K562 (cell line): ENCODE data around the gene SLC2A4. TPM values are rescaled to one million over a fixed set of nuclear protein-coding genes. Genes with fewer than 3 reads are reported as not detected.

ENCODE experiments used
- ATF1 ChIP-seq, 2 experiments: fragments of 450-650 bp in 1 of 2; IDR thresholded peaks; 2 replicates each; pipeline ENCODE4 v1.6.1; 2016; ENCODE audit warnings: missing compliant biosample characterization in 1 of 2, missing genetic modification characterization in 1 of 2
- CREB5 ChIP-seq: fragments of 250-450 bp; sonication (Bioruptor Pico); IDR thresholded peaks from 2 replicates; pipeline ENCODE4 v1.5.0; 2020; ENCODE audit warnings: mild to moderate bottlenecking
- DEAF1 ChIP-seq: fragments of 450-650 bp; formaldehyde crosslinking; IDR thresholded peaks from 2 replicates; pipeline ENCODE4 v1.4.0; 2020; ENCODE audit warnings: mild to moderate bottlenecking, moderate library complexity
- ETS1 ChIP-seq: conservative IDR thresholded peaks from 2 replicates; pipeline ENCODE4 v1.6.1; 2011; ENCODE audit warnings: low read depth, mild to moderate bottlenecking, low read length; ENCODE audit not compliant: control insufficient read depth
- FOSL1 ChIP-seq: fragments of 200-800 bp; sonication (Bioruptor generic); conservative IDR thresholded peaks from 2 replicates; pipeline ENCODE4 v1.6.1; 2016; ENCODE audit warnings: missing genetic modification characterization, missing compliant biosample characterization
- FOXK1 ChIP-seq: sonication (generic); formaldehyde crosslinking; IDR thresholded peaks from 2 replicates; pipeline ENCODE4 v1.8.0; 2022; ENCODE audit warnings: missing genetic modification reagents, mild to moderate bottlenecking, borderline replicate concordance
- GTF2A2 ChIP-seq: IDR thresholded peaks from 2 replicates; pipeline ENCODE4 v1.6.1; 2016; ENCODE audit warnings: mild to moderate bottlenecking, missing genetic modification characterization, missing compliant biosample characterization
- MBD2 ChIP-seq: sonication (generic); IDR thresholded peaks from 2 replicates; pipeline ENCODE4 v1.6.1; 2016; ENCODE audit warnings: low read depth, borderline replicate concordance
- MYNN ChIP-seq, 2 experiments: sonication (generic); formaldehyde crosslinking in 1 of 2; IDR thresholded peaks; 2 replicates each; pipeline versions ENCODE4 v1.5.0 to v1.6.1; 2016 to 2020; ENCODE audit warnings: antibody characterized with exemption in 1 of 2, missing genetic modification reagents in 1 of 2
- NFE2 ChIP-seq: IDR thresholded peaks from 2 replicates; pipeline ENCODE4 v1.6.1; 2014; ENCODE audit warnings: antibody characterized with exemption, low read depth
- POLR3G ChIP-seq: IDR thresholded peaks from 2 replicates; pipeline ENCODE4 v1.6.1; 2011; ENCODE audit not compliant: insufficient read length, insufficient replicate concordance; ENCODE audit errors: extremely low read depth
- RBFOX2 ChIP-seq: fragments of 200-400 bp; formaldehyde crosslinking; IDR thresholded peaks from 2 replicates; pipeline ENCODE4 v1.6.1; 2017; ENCODE audit warnings: low read depth, mild to moderate bottlenecking, low read length, moderate library complexity
- RBM17 ChIP-seq: fragments of 200-400 bp; formaldehyde crosslinking; IDR thresholded peaks from 2 replicates; pipeline ENCODE4 v1.6.1; 2017; ENCODE audit warnings: low read depth, mild to moderate bottlenecking, low read length, borderline replicate concordance
- RBM39 ChIP-seq: fragments of 200-400 bp; formaldehyde crosslinking; optimal IDR thresholded peaks from 2 replicates; pipeline ENCODE3; 2018; ENCODE audit warnings: low read depth, low read length
- RHOXF2B ChIP-seq: fragments of 250-450 bp; sonication (Bioruptor Pico); conservative IDR thresholded peaks from 2 replicates; pipeline ENCODE4 v1.5.1; 2021
- SAP30 ChIP-seq: fragments of 200-600 bp; sonication (generic); IDR thresholded peaks from 2 replicates; pipeline ENCODE4 v1.6.1; 2012; ENCODE audit warnings: borderline replicate concordance, low read depth, mild to moderate bottlenecking, moderate library complexity, low read length, control low read depth, inconsistent platforms; ENCODE audit not compliant: insufficient read depth, poor library complexity, severe bottlenecking
- SETDB1 ChIP-seq: IDR thresholded peaks from one replicate; pipeline ENCODE4 v1.6.1; 2012; ENCODE audit warnings: low read length, control low read depth, inconsistent platforms
- SMAD3 ChIP-seq: fragments of 450-650 bp; formaldehyde crosslinking; conservative IDR thresholded peaks from 2 replicates; pipeline ENCODE4 v1.4.0; 2020; ENCODE audit warnings: mild to moderate bottlenecking
- ZC3H8 ChIP-seq: fragments of 450-650 bp; IDR thresholded peaks from 2 replicates; pipeline ENCODE4 v1.6.1; 2017
- ZNF232 ChIP-seq: sonication (generic); formaldehyde crosslinking; IDR thresholded peaks from 2 replicates; pipeline ENCODE4 v1.8.0; 2022; ENCODE audit warnings: mild to moderate bottlenecking, missing genetic modification reagents
- ZNF24 ChIP-seq: fragments of 450-650 bp; IDR thresholded peaks from 2 replicates; pipeline ENCODE4 v1.6.1; 2016
- ZNF583 ChIP-seq: fragments of 250-450 bp; sonication (Bioruptor Pico); IDR thresholded peaks from 2 replicates; pipeline ENCODE4 v1.4.0; 2020
- ZNF589 ChIP-seq: fragments of 200-800 bp; sonication (Bioruptor generic); IDR thresholded peaks from 2 replicates; pipeline ENCODE4 v1.6.1; 2016; ENCODE audit warnings: low read depth, missing genetic modification characterization, missing compliant biosample characterization
- ZNF644 ChIP-seq: fragments of 200-800 bp; sonication (Bioruptor generic); IDR thresholded peaks from 2 replicates; pipeline ENCODE4 v1.6.1; 2016; ENCODE audit warnings: low read depth, missing genetic modification characterization, missing compliant biosample characterization
- polyA plus RNA-seq, 8 experiments: library from polyadenylated mRNA; depleted of rRNA in 4 of 8; stranded (reverse) in 5 of 8; unstranded in 3 of 8; fragments of >200 nt; fragmentation: Nextera tagmentation in 2 of 8; fragmentation: Illumina TruSeq in 1 of 8; extraction: Ambion mirVana in 2 of 8; extraction: Trizol in 1 of 8; gene quantifications; 2 replicates each; pipeline versions ENCODE4 v1.2.1 to v1.2.3, GENCODE V29; 2011 to 2014; ENCODE audit warnings: inconsistent platforms in 1 of 8, missing spikeins in 1 of 8
- total RNA-seq, 7 experiments: library from RNA; depleted of rRNA in 6 of 7; stranded (reverse); fragments of >200 nt in 6 of 7; fragmentation: Illumina TruSeq in 2 of 7; extraction: Trizol in 2 of 7; gene quantifications; 2 replicates each; pipeline versions ENCODE4 v1.2.1 to v1.2.3, GENCODE V29; 2011 to 2021; ENCODE audit warnings: low replicate concordance in 1 of 7

SLC2A4 gene
- total and polyA plus RNA-seq, 9 of the 15 experiments (the other 6 are each of a cell fraction or from before 2014, with no cell fraction given) = 0.74 to 3.5 (median 1.6) TPM

GRCh38 chr17:7262935-7263800 is 18.4 kb upstream of the SLC2A4 start (continued):
- no peak for TF ChIP-seq CREB5 (CRISPR knock-in tag)
- TF ChIP-seq SAP30 = no peak
- no peak for TF ChIP-seq MYNN (IDR thresholded peaks at IDR 0.05)
- TF ChIP-seq MYNN (CRISPR knock-in tag; IDR thresholded peaks at IDR 0.05) = no peak
- 0 out of 2 replicates have a peak, but pooled peaks have one; percentile 36 for TF ChIP-seq MBD2
- TF ChIP-seq RBM17 = no peak
- no peak for TF ChIP-seq ZC3H8
- TF ChIP-seq SMAD3 (CRISPR knock-in tag) = no peak
- peak; percentile 58; the same call in 1 of the 2 replicates for TF ChIP-seq RBFOX2
- no peak for TF ChIP-seq ZNF583 (CRISPR knock-in tag)
- no peak for TF ChIP-seq FOSL1 (tag)
- TF ChIP-seq RBM39 = no peak
- no peak for TF ChIP-seq ZNF232
- TF ChIP-seq ZNF589 (CRISPR knock-in tag) = no peak
- TF ChIP-seq FOXK1 = no peak
- TF ChIP-seq RHOXF2B = no peak
- TF ChIP-seq ETS1 = no peak
- TF ChIP-seq POLR3G = no peak
- TF ChIP-seq NFE2 = no peak
- TF ChIP-seq DEAF1 = no peak
- no peak for TF ChIP-seq ZNF644 (tag)
- TF ChIP-seq ATF1 (CRISPR knock-in tag; IDR thresholded peaks at IDR 0.05) = no peak
- no peak for TF ChIP-seq ATF1 (tag; IDR thresholded peaks at IDR 0.05)
- TF ChIP-seq SETDB1 = no peak
- no peak for TF ChIP-seq GTF2A2 (tag)
- TF ChIP-seq ZNF24 = no peak
